HCT116 (cell line): Measurements from ENCODE around the gene HOXA7. TPM values are rescaled to one million over a fixed set of nuclear protein-coding genes. Genes with fewer than 3 reads are reported as not detected.

Experiments
- ATAC-seq: fragments of 200-7000 bp; cut with Tn5 transposase; 2 replicates; pipeline ENCODE4 v1.9.1; 2020; ENCODE audit warnings: mild to moderate bottlenecking, moderate library complexity
- BruUV-seq: library from RNA; stranded (reverse); fragments of 400-500 nt; replicated peaks from 2 replicates; lab custom pipeline; 2021; lab: Mats Ljungman, UMichigan
- CTCF ChIA-PET: fragments of 300-600 bp; sonication (Branson Sonifier 250); formaldehyde crosslinking; loops from one replicate; lab custom pipeline; 2021; ENCODE audit warnings: antibody characterized with exemption; lab: Charles Lee
- POLR2A ChIA-PET: fragments of 300-600, 350-600 bp; sonication (Branson Sonifier 250); formaldehyde crosslinking; loops from one replicate; lab custom pipeline; 2021; ENCODE audit warnings: antibody characterized with exemption; lab: Charles Lee
- RAD21 ChIA-PET, 2 experiments: fragments of 300-600 bp; sonication (Branson Sonifier 250); formaldehyde crosslinking; loops; one replicate each; lab custom pipeline; 2023; ENCODE audit warnings: low total read pairs in 2 of 2; ENCODE audit not compliant: uncharacterized antibody in 2 of 2, unreplicated experiment in 2 of 2, low non-redundant PET in 1 of 2; lab: Charles Lee
- DNase-seq: peaks from one replicate; pipeline ENCODE4 v3.0.0-alpha.2; 2010; ENCODE audit warnings: low read depth, low spot score
- H2AFZ ChIP-seq: fragments of 200-600 bp; shearing (Covaris generic), sonication (generic); 2 replicates; pipeline ENCODE4 v1.6.1; 2017; ENCODE audit warnings: low read depth, mixed run types, mixed read lengths, antibody characterized with exemption, low read length; ENCODE audit not compliant: poor library complexity, severe bottlenecking
- H3K27ac ChIP-seq: 2 replicates; pipeline ENCODE4 v1.5.1; 2012; ENCODE audit warnings: low read depth, low read length
- H3K27me3 ChIP-seq: fragments of 200-600 bp; sonication (generic); 2 replicates; pipeline ENCODE4 v1.6.1; 2016; ENCODE audit warnings: mixed run types, low read length, mixed read lengths; ENCODE audit not compliant: insufficient read depth
- H3K36me3 ChIP-seq, 2 experiments: fragments of 200-500 bp in 1 of 2; fragments of 200-600 bp in 1 of 2; sonication (Bioruptor generic) in 1 of 2; sonication (generic) in 1 of 2; 2 replicates each; pipeline versions ENCODE4 v1.5.1 to v1.6.1; 2014 to 2016; ENCODE audit warnings: low read length in 2 of 2, inconsistent platforms in 1 of 2, mixed read lengths in 1 of 2, mixed run types in 1 of 2; ENCODE audit not compliant: insufficient read depth in 2 of 2, control insufficient read depth in 1 of 2
- H3K4me1 ChIP-seq, 2 experiments: fragments of 200-600 bp in 1 of 2; sonication (generic) in 1 of 2; 2 replicates each; pipeline versions ENCODE4 v1.5.1 to v1.6.1; 2012 to 2017; ENCODE audit warnings: low read length in 2 of 2, inconsistent platforms in 1 of 2, mild to moderate bottlenecking in 1 of 2, mixed read lengths in 1 of 2, mixed run types in 1 of 2, moderate library complexity in 1 of 2; ENCODE audit not compliant: insufficient read depth in 2 of 2, control insufficient read depth in 1 of 2
- H3K4me2 ChIP-seq: fragments of 200-600 bp; sonication (generic); 2 replicates; pipeline ENCODE4 v1.6.1; 2017; ENCODE audit warnings: mixed run types, low read length, mixed read lengths
- H3K4me3 ChIP-seq, 2 experiments: fragments of 200-600 bp in 1 of 2; sonication (generic) in 1 of 2; replicated peaks in 1 of 2; 2 replicates each; pipeline ENCODE4 v1.5.1; 2011 to 2016; ENCODE audit warnings: low read length in 2 of 2, control low read depth in 1 of 2, low read depth in 1 of 2, mild to moderate bottlenecking in 1 of 2, mixed read lengths in 1 of 2, mixed run types in 1 of 2
- H3K79me2 ChIP-seq: fragments of 200-600 bp; sonication (generic); 2 replicates; pipeline ENCODE4 v1.6.1; 2017; ENCODE audit warnings: mild to moderate bottlenecking, mixed run types, low read length, moderate library complexity, mixed read lengths; ENCODE audit not compliant: insufficient read depth
- H3K9ac ChIP-seq: fragments of 200-600 bp; sonication (generic); 2 replicates; pipeline ENCODE4 v1.6.1; 2016; ENCODE audit warnings: low read length, mixed read lengths
- H3K9me2 ChIP-seq: fragments of 200-600 bp; sonication (generic), shearing (Covaris generic); 2 replicates; pipeline ENCODE4 v1.6.1; 2017; ENCODE audit warnings: mixed run types, mild to moderate bottlenecking, moderate library complexity; ENCODE audit not compliant: insufficient read depth
- H3K9me3 ChIP-seq, 2 experiments: fragments of 200-500 bp in 1 of 2; fragments of 200-600 bp in 1 of 2; sonication (Bioruptor generic) in 1 of 2; sonication (generic) in 1 of 2; 2 replicates each; pipeline ENCODE4 v1.6.1; 2014 to 2017; ENCODE audit warnings: low read length in 2 of 2, mixed read lengths in 2 of 2, inconsistent platforms in 1 of 2, low read depth in 1 of 2, mild to moderate bottlenecking in 1 of 2, mixed run types in 1 of 2, moderate library complexity in 1 of 2; ENCODE audit not compliant: control insufficient read depth in 1 of 2, insufficient read depth in 1 of 2
- H4K20me1 ChIP-seq: fragments of 200-600 bp; sonication (generic), shearing (Covaris generic); 2 replicates; pipeline ENCODE4 v1.6.1; 2017; ENCODE audit warnings: mixed run types, mild to moderate bottlenecking, moderate library complexity; ENCODE audit not compliant: insufficient read depth
- CBX3 ChIP-seq: IDR thresholded peaks from 2 replicates; pipeline ENCODE4 v1.6.1; 2012; ENCODE audit warnings: low read depth
- ELF1 ChIP-seq: IDR thresholded peaks from 2 replicates; pipeline ENCODE4 v1.6.1; 2012; ENCODE audit warnings: low read depth, borderline replicate concordance
- EZH2phosphoT487 ChIP-seq: fragments of 200-600 bp; IDR thresholded peaks from 2 replicates; pipeline ENCODE4 v1.6.1; 2018; ENCODE audit warnings: antibody characterized with exemption, borderline replicate concordance
- FOSL1 ChIP-seq: IDR thresholded peaks from 2 replicates; pipeline ENCODE4 v1.6.1; 2012; ENCODE audit warnings: low read depth
- JUND ChIP-seq: IDR thresholded peaks from 2 replicates; pipeline ENCODE4 v1.6.1; 2012
- POLR2A ChIP-seq: IDR thresholded peaks from 2 replicates; pipeline ENCODE4 v1.7.0; 2011; ENCODE audit warnings: borderline replicate concordance; ENCODE audit not compliant: insufficient read depth, insufficient read length; ENCODE audit errors: extremely low read depth
- POLR2AphosphoS5 ChIP-seq: IDR thresholded peaks from 2 replicates; pipeline ENCODE4 v1.6.1; 2011; ENCODE audit warnings: mild to moderate bottlenecking, low read depth, low read length, moderate library complexity
- SP1 ChIP-seq: IDR thresholded peaks from 2 replicates; pipeline ENCODE4 v1.6.1; 2012; ENCODE audit warnings: low read depth
- YY1 ChIP-seq: IDR thresholded peaks from 2 replicates; pipeline ENCODE4 v1.6.1; 2011; ENCODE audit warnings: low read length, low read depth, moderate library complexity, mild to moderate bottlenecking; ENCODE audit not compliant: insufficient replicate concordance; ENCODE audit errors: extremely low read depth
- ZNF274 ChIP-seq: fragments of 200-500 bp; sonication (Bioruptor generic); IDR thresholded peaks from 2 replicates; pipeline ENCODE4 v1.6.1; 2014; ENCODE audit warnings: mild to moderate bottlenecking, low read depth, low read length, inconsistent platforms
- intact Hi-C: fragments of 100-400 bp; cut with micrococcal nuclease; formaldehyde crosslinking; loops from 2 replicates; pipeline ENCODE4 v1.10.0; 2022
- total RNA-seq: library from RNA; stranded (reverse); gene quantifications from one replicate; pipeline ENCODE4 v1.2.1, GENCODE V29; 2021; ENCODE audit not compliant: unreplicated experiment
- TF ChIP-seq, protein P1 (sequence below), 3 experiments: fragments of 200-600 bp in 1 of 3; sonication (generic) in 1 of 3; IDR thresholded peaks in 2 of 3; conservative IDR thresholded peaks in 1 of 3; 2 replicates each; pipeline ENCODE4 v1.5.1; 2012 to 2017; ENCODE audit warnings: low read depth in 2 of 3, low read length in 2 of 3, antibody characterized with exemption in 1 of 3, borderline replicate concordance in 1 of 3, control low read depth in 1 of 3, mild to moderate bottlenecking in 1 of 3, mixed read lengths in 1 of 3, mixed run types in 1 of 3, moderate library complexity in 1 of 3; ENCODE audit not compliant: insufficient read depth in 1 of 3
- TF ChIP-seq, protein P2 (sequence below): IDR thresholded peaks from 2 replicates; pipeline ENCODE4 v1.6.1; 2012
- TF ChIP-seq, protein P3 (sequence below): IDR thresholded peaks from 2 replicates; pipeline ENCODE4 v1.6.1; 2012
- TF ChIP-seq, protein P4 (sequence below): IDR thresholded peaks from 2 replicates; pipeline ENCODE4 v1.6.1; 2011; ENCODE audit warnings: mild to moderate bottlenecking, low read length, moderate library complexity; ENCODE audit not compliant: insufficient replicate concordance; ENCODE audit errors: extremely low read depth

HOXA7 gene
- total RNA-seq, 1 experiment from 2014 or later = 15.0 TPM

DNA sequence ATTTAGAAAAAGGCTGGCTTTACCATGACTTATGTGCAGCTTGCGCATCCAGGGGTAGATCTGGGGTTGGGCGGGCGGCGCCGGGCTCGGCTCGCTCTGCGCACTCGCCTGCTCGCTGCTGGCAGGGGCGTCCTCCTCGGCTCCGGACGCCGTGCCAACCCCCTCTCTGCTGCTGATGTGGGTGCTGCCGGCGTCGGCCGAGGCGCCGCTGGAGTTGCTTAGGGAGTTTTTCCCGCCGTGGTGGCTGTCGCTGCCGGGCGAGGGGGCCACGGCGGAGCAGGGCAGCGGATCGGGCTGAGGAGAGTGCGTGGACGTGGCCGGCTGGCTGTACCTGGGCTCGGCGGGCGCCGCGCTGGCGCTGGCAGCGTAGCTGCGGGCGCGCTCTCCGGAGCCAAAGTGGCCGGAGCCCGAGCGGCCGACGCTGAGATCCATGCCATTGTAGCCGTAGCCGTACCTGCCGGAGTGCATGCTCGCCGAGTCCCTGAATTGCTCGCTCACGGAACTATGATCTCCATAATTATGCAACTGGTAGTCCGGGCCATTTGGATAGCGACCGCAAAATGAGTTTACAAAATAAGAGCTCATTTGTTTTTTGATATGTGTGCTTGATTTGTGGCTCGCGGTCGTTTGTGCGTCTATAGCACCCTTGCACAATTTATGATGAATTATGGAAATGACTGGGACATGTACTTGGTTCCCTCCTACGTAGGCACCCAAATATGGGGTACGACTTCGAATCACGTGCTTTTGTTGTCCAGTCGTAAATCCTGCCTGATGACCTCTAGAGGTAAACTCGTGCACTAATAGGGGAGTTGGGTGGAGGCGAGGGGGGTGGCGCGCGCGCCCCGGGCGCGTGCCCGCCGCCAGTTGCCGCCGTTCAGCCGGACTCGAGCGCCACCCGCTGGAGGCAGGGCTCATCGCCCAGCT, 13.2 kb downstream of the HOXA7 start, which contains the start of gene HOXA5:
HOXA5 (minus strand) TSS at position 659 of the 927 bp plus-strand sequence; CDS start at position 585, 74 bp downstream.
- intact Hi-C loops = no loop called here
- Histone ChIP-seq H3K9ac (no peak within 1 kb of the TSS), H3K27me3 (no peaks in the 10 kb centered on the region), H3K36me3 (peaks cover 8 to 12% of the 10 kb centered on the region in 2 experiments; a peak in 3 of 4 replicates), H2AFZ (no peak within 1 kb of the TSS), H3K4me3 (no peak within 1 kb of the TSS), H3K4me2 (no peak within 1 kb of the TSS), H3K79me2 (peaks cover 12% of the 10 kb centered on the region), H4K20me1 (no peaks in the 10 kb centered on the region), H3K27ac (no peak within 1 kb of the TSS), H3K9me3 (no peaks in the 10 kb centered on the region), H3K9me2 (no peaks in the 10 kb centered on the region), H3K4me1 (peaks cover 6 to 12% of the 10 kb centered on the region in 2 experiments; a peak in 3 of 4 replicates)
- no peak for TF ChIP-seq SP1
- TF ChIP-seq, protein P1, sequence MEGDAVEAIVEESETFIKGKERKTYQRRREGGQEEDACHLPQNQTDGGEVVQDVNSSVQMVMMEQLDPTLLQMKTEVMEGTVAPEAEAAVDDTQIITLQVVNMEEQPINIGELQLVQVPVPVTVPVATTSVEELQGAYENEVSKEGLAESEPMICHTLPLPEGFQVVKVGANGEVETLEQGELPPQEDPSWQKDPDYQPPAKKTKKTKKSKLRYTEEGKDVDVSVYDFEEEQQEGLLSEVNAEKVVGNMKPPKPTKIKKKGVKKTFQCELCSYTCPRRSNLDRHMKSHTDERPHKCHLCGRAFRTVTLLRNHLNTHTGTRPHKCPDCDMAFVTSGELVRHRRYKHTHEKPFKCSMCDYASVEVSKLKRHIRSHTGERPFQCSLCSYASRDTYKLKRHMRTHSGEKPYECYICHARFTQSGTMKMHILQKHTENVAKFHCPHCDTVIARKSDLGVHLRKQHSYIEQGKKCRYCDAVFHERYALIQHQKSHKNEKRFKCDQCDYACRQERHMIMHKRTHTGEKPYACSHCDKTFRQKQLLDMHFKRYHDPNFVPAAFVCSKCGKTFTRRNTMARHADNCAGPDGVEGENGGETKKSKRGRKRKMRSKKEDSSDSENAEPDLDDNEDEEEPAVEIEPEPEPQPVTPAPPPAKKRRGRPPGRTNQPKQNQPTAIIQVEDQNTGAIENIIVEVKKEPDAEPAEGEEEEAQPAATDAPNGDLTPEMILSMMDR (IDR thresholded peaks at IDR 0.05 in 2 of 3, conservative IDR thresholded peaks at IDR 0.05 in 1 of 3; ENCODE audit: borderline replicate concordance in 1 of 3, insufficient read depth in 1 of 3, low read depth in 2 of 3, low read length in 2 of 3) = peak in 1 of 3 experiments; percentile 59; a peak in 2 of 6 replicates
- no peak for ATAC-seq
- ChIA-PET RAD21 (no interaction called here), CTCF (no interaction called here), POLR2A (no interaction called here)
- DNase-seq = no peak
- BruUV-seq = no TSS peak

DNA sequence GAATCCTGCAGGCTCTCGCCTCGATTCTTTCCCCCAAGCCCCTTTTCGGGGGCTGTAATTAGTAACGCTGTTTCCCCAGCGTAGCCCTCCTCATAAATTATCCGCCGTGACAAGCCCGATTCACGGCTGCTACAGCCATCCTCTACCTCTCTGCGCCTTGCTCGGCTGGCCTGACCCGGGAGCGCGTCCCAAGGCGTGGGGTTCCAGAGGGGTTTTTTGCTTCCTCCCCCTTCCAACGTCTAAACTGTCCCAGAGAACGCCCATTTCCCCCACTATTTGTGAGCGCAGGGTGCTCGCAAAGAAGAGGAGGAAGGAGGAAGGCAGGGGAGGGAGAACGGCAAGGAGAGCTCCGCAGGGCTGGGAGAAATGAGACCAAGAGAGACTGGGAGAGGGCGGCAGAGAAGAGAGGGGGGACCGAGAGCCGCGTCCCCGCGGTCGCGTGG, 13.9 kb downstream of the HOXA7 start:
- ATAC-seq = no peak
- no peak for TF ChIP-seq EZH2phosphoT487
- no peak for TF ChIP-seq POLR2A
- TF ChIP-seq ZNF274 = no peak
- TF ChIP-seq JUND = no peak
- TF ChIP-seq CBX3 = no peak
- TF ChIP-seq, protein P2, sequence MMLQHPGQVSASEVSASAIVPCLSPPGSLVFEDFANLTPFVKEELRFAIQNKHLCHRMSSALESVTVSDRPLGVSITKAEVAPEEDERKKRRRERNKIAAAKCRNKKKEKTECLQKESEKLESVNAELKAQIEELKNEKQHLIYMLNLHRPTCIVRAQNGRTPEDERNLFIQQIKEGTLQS = no peak
- no peak for TF ChIP-seq POLR2AphosphoS5
- TF ChIP-seq YY1 = no peak
- TF ChIP-seq, protein P3, sequence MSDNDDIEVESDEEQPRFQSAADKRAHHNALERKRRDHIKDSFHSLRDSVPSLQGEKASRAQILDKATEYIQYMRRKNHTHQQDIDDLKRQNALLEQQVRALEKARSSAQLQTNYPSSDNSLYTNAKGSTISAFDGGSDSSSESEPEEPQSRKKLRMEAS = no peak
- TF ChIP-seq, protein P4, sequence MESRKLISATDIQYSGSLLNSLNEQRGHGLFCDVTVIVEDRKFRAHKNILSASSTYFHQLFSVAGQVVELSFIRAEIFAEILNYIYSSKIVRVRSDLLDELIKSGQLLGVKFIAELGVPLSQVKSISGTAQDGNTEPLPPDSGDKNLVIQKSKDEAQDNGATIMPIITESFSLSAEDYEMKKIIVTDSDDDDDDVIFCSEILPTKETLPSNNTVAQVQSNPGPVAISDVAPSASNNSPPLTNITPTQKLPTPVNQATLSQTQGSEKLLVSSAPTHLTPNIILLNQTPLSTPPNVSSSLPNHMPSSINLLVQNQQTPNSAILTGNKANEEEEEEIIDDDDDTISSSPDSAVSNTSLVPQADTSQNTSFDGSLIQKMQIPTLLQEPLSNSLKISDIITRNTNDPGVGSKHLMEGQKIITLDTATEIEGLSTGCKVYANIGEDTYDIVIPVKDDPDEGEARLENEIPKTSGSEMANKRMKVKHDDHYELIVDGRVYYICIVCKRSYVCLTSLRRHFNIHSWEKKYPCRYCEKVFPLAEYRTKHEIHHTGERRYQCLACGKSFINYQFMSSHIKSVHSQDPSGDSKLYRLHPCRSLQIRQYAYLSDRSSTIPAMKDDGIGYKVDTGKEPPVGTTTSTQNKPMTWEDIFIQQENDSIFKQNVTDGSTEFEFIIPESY = no peak
- no peak for TF ChIP-seq ELF1
- TF ChIP-seq FOSL1 = no peak
- no peak for TF ChIP-seq SP1

More for the DNA sequence above, 13.9 kb downstream of the HOXA7 start:
- Histone ChIP-seq H3K4me3 (no peak overlapping the region), H3K4me2 (no peak overlapping the region), H4K20me1 (no peaks in the 10 kb centered on the region), H3K9ac (no peak overlapping the region), H3K79me2 (peaks cover 7% of the 10 kb centered on the region; the same call in 1 of the 2 replicates), H3K4me1 (peaks cover 6 to 14% of the 10 kb centered on the region in 2 experiments; a peak in 3 of 4 replicates), H3K27ac (no peak overlapping the region), H3K9me2 (no peaks in the 10 kb centered on the region), H3K27me3 (no peaks in the 10 kb centered on the region), H2AFZ (no peak overlapping the region), H3K9me3 (no peaks in the 10 kb centered on the region), H3K36me3 (peaks cover 8 to 12% of the 10 kb centered on the region in 2 experiments; a peak in 3 of 4 replicates)
- no peak for DNase-seq
- POLR2A ChIA-PET = no interaction called here
- CTCF ChIA-PET = no interaction called here
- RAD21 ChIA-PET = no interaction called here
- intact Hi-C loops = no loop called here
- BruUV-seq = no TSS peak
